DLD1 (cell line): ENCODE measurements around the gene TCTN1.

ENCODE experiments used
- in situ Hi-C: cut with HindIII; loops from 2 replicates; pipeline ENCODE4 v1.10.0; 2017; ENCODE audit warnings: low sequenced_read_pairs

Gene TCTN1

DNA sequence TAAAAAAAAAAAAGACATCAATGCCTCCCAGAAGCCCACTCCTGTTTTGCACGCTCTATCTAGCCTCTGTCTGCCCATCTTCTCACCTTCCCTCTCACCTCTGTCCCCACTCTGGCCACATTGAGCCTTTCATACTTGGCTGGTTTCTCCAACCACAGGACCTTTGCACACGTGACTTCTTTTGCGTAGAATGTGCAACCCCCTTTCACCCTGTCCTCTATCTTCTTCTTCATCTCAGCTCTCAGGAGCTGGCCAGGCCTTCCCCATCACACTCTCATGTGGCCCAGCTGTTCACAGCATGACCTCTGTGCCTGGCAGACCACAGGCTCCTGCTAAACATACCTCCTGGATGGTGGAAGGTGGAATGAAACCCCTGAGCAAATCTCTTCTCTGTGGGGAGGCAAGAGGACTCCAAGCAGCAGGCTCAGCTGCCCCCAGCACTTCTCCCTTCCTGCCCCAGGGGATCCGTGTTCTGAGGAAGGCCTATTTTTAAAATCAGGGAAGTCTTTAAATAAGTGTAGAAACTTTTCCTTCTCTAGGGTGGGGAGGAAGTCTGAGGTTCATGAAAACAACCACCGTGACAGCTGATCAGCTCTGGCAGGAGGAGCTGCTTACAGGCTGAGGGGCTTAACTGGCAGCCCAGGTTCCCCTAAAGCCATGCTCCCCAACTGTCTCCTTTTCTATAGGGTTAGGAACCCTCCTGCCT, 63.4 kb downstream of the TCTN1 start:
- in situ Hi-C loops, result no loop called here

DNA sequence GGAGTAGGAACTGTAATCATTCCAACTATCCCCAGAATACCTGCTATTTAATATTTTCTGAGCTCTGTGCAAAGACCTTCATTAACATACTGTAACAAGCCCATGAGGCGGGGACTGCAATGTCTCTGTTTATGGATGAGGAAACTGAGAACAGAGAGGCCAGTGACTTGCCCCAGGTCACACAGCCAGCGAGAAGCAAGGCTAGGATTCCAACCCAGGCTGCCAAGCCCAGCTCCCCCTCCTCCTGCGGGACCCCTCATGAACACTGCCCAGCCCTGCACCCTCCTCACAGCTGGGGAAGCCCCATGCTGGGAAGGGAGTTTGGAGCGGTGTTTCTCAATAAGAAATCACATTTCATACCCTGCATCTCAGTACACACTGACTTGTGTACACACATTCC, 64.1 kb downstream of the TCTN1 start:
- in situ Hi-C loops, result no loop called here

DNA sequence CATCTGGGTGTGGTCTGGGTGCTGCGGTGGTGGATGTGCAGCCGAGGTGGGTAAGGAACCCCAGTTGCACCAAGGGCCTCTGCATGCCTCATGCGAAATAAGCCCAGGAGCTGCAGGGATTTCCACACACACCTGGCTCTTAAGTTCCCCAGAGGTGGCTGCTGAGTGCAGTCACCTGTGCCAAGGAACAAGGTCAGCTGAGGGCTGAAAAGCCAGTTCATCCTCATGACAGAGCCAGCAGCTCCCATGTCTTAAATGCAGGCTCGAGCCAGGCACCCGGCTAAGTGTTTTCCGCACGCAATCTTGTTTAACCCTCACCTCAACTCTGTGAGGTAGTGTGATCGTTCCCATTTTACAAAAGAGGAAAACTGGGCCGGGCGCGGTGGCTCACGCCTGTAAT, 65.3 kb downstream of the TCTN1 start:
- in situ Hi-C loops, result no loop called here

DNA sequence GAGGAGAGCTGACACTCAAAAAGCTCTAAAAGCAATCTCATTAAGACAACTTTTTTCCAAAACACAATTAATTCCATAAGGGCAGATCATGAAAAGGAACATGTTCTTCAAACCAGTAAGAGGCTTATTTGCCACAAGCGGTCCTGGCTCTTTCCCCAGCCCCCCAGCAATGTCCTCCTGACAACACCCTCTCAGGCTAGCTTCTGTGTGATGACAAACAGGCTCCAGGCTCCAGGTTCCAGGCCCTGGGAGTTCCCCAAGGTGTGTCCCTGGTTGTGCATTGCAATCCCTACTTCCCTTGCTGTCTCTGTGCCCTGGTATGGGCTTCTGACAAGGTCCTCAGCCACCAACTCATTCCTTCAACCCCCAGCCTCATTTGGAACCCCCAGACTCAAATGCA, 66.1 kb downstream of the TCTN1 start:
- in situ Hi-C loops, result no loop called here

DNA sequence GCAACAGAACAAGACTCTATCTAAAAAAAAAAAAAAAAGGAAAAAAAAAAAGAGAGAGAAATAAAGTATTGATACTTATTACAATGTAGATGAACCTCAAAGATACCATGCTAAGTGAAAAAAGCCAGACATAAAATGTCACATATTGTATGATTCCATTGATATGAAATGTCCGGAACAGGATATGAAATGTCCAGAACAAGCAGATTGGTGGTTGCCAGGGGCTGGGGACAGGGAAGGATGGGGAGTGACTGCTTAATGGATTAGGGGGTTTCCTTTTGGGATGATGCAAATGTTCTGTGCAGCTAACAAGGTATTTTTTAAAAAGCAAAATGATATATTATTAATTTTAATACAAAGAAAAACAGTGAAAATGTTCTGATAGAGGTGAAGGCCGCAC, 70.0 kb downstream of the TCTN1 start:
- in situ Hi-C loops, result no loop called here

DNA sequence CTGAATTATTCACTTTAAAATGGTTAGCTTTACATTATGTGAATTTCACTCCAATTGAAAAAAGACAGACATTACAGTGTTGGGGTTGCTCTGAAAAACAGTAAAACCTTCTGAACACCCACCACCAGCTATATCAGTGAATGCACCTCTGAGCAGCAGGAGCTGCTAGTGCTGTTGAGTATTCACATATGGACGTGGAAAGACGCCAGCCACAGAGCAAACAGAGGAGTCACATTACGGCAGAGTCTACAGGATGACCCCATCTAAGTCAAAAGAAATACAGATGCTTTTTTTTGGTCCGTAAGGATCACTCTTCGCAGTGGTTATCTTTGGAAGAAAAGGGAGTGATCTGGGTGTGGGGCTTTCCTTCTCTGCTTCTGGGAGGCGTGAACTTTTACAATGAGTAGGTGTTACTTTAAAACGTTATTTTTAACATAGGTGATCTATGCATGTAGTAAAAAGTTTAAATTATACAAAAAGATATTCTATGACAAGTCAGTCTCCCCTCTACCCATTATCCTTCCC, 70.4 kb downstream of the TCTN1 start:
- in situ Hi-C loops, result no loop called here

DNA sequence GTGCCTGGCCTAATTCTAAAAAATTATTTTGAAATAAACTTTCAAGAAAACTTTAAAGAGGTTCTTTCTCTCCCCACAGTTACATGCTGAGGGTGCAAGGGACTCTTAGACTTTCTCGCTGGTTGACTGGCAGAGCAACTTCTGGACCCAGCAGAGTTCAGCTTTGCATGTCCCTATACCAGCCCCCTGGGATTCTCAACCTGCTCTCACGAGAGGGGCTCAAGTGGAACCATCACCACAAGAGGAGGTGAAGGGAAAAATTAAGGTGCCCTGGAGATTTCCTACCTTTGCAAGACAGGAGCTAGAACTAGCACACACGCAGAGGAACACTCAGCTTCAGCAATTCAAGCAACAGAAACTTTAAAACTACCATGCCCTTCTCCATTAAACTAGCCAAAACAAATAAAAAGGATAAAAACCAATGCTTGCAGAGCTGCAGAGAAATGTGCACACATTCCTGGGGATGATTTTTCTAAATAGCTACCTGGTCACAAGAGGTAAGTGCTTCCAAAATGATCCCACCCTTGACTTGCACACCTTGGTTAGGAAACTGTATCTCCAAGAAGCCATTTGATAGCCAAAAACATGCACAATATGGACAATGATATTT, 72.5 kb downstream of the TCTN1 start:
- in situ Hi-C loops, result no loop called here

DNA sequence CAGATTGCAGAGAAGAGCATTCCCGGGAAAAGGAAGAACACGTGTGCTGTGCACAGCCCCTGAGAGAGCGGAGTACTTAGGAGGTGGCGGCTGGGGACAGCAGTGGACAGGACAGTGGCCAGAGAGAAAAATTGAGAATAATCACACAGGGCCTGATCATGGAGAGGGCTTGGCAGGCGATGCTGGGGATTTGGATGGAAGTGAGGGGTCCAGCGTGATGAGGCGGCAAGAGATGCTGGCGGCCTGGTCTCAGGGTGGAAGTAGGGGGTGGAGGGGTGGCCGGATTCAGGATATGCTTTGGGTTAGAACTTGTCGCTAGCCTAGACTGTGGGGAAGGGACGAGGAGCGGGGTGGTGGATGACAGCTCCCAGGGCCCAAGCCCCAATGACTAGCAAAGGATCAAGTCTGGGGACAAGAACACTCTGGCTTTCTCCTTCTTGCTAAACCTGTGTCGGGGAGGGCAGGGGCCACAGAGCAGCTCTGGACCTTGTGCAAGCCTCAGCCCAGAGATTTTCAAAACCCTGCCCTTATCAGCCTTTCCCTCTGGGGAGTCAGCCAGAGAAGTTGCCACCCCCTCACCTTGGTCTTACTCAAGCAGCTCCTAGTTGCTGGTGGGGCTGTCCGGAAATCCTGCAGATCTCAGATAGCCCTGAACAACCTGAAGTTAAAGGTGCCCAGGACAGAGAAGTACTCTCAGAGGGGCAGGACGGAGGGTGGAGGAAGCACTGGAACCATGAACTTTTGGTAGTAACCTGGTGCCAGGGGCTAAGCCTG, 73.7 kb downstream of the TCTN1 start:
- in situ Hi-C loops, result no loop called here

DNA sequence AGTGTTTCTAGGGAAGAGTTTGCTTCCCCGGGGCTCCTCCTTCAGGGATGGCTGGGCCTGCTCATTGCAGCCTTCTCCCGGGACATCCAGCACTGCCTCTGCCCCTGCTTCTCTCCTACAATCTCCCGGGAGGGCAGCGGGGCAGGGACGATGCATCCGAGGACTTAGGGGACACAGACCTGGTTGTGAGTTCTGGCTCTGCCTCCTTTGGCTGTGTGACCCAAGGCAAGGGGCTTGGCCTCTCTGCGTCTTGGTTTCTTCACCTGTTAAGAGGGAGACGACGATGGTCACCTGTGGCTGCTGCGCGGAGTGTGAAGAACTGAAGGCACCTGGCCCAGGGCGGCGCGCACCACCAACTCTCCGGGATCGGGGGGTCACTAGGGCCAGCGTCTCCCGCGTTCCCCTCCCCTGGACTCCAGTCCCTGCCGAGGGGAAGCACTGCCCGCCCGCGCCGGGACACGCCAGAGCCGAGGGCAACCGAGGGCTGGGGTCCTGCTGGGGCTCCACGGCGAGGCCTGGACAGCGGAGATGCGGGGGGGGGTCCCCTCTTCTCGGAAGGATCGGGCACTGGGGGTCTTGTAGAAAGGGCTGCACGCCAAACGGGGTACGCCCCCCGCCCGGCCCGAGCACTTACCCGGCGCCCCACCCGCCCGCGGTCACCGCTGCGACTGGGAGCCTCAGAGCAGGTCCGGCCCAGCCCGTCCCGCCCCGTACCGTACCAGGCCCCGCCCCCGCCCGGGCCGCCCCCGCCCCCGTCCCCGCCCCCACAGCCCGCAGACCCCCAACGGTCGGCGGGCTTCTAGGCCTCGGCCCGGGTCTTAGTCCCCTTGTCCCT, 74.7 kb downstream of the TCTN1 start, which contains the start of gene HVCN1:
Gene HVCN1, minus strand, starts transcription at position 670 of the 835 bp plus-strand sequence. CDS start 5,870 bp downstream, outside the sequence.
- in situ Hi-C loops, result no loop called here

DNA sequence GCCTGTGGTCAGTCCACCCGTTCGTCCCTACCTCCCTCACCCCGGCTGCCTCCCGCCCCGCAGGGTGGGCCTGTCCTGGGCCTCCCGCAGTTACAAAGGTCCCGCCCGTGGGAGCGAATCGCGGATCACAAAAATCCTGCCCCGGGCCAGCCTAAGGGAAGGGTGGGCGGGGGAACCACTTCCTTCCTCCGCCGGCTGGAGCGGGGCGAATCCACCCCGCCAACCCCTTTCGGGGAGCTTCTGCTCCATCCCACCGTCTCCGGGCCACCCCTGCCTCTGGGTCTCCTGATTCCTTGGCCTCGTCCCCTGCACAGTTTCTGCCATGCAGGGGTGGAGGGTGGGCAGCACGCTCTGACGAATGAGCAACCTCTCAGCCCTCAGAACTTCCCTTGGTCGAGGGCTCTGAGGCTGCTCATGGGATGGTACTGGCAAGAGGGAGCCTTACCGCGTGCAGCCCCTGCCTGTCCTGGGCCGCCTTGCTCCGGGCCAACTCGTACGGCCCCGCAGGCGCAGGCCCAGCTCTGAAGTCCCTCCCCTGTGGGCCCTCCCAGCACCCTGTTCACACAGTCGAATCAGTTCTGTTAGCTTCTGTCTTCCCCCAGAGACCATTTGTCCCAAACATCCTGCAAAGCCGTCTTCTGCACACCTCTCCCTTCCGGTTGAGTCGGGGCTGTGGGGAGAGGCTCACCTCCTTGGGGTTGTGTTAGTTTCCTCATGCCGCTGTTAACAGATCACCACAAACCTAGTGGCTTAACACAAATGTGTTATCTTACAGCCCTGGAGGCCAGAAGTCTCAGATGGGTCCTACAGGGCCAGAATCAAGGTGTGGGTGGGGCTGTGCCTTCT, 75.6 kb downstream of the TCTN1 start:
- in situ Hi-C loops, result no loop called here

DNA sequence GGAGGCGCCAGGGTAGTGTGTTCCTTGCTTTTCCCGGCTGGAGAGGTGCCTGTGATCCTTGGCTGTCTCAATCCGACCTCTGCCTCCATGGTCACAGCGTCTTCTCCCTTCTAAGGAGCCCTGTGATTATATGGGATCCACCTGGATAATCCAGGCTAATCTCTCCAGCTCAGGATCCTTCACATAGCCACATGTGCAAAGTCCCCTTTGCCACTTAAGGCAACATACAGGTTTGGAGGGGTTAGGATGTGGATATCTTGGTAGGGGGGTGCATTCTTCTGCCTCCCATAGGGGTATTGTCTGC, 76.2 kb downstream of the TCTN1 start:
- in situ Hi-C loops, result no loop called here

DNA sequence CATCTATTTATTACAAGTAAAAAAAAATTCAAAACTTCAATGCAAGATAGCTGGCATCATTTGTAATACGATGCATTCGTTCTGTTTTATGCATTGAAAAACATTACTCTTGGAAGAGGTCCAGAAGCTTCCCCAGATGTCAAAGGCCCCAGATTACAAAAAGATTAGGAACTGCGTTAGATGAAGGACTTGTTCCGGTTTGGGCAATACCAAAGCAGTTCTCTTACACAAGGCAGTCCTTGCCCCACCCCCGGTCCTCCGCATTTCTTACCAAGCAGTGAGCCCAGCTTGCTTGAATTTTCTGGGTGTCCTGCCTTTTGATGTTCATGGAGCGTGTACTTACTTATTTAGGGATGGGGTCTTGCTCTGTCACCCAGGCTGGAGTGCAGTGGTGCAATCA, 79.8 kb downstream of the TCTN1 start:
- in situ Hi-C loops, result no loop called here

DNA sequence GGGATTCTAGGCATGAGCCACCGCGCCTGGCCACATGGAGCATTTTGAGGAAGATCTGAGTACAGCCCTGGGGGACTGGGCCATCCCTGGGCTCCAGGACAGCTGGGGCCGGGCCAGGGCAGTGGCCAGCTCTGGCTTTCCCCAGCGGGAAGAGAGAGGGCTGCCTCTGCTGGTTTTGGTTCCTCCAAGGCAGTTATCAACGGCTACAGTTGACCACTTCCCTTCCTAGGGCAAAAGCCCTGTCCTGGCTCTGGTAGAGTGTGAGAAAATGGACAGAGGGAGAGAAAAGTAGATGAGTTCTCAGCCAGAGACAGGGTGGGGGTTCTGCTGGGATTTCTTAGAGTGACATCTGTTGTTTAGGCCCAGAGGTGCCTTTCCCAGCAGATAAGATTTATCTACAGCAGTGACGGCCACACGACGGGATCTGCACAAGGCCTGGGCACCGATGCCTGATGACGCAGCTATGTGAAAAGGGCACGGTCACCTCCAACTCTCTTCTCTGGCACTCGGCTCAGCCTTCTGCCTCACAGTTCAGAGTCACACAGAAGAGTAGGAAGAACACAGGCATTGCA, 80.5 kb downstream of the TCTN1 start:
- in situ Hi-C loops, result no loop called here

DNA sequence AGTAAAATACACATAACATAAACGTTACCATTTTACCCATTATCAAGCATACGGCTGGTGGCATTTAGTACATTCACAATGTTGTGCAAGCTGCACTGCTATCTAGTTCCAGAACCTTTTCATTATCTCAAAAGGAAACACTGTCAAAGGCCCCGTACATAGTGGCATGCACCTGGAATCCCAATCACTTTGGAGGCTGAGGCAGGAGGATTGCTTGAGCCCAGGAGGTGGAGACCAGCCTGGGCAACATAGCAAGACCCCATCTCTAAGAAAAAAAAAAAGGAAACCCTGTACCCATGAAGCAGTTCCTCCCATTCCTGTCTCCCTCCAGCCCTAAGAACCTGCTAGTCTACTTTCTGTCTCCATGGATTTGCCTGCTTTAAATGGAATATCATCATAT, 82.4 kb downstream of the TCTN1 start:
- in situ Hi-C loops, result no loop called here

DNA sequence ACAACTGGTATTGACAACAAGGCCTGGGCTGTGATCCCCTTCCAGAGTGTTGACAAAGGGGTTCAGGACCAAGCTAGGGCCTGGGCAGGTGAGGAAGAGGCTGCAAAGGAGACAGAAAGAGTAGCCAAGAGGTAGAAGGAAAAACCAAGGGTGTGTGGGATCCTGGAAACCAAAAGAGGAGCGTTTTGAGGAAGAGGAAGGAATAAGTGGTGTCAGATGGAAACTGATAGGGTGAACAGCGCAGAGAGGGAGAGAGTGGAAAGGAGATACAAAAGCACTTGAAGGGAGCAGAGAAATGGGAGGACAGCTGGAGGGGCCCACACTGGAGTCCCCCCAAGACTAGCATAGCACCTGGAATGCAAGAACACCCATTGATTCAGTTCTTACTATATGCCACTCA, 83.3 kb downstream of the TCTN1 start:
- in situ Hi-C loops, result no loop called here

DNA sequence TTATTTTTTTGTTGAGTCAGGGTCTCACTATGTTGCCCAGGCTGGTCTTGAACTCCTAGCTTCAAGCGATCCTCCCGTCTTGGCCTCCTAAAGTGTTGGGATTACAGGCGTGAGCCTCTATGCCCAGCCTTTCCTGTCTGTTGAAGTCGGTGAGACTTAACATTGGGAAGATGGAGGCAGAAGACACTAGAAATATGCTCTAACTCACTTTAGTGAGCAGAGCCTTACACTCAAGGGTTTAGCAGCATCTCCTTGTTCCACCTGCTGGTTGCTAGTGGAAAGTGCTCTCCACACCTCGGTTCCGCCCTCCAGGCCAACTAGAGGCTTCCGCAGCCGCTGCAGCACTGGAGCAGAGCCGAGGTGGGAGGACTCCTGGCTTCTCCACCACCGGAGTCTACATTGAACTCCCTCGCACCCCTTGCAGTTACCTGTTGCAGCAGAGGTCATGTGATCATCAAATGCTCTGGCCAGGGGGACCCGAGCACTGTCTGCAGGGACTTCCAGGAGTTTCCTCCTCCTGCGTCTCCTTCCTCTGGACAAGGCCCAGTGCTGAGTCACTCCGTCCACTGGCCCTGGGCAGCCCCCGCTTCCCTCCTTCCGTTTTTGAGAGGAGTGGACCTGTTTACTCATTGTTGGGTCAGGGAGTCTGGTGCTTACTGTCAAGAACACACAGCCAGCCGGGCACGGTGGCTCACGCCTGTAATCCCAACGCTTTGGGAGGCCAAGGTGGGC, 84.4 kb downstream of the TCTN1 start:
- in situ Hi-C loops, result no loop called here
